Right lobe of liver (tissue), 6 donors: Measurements from ENCODE around the gene ELL. TPM values are rescaled to one million over a fixed set of nuclear protein-coding genes. Genes with fewer than 3 reads are reported as not detected.

Source experiments
- ATAC-seq, 4 donors: fragments of 200-7000 bp; cut with Tn5 transposase; one replicate each; pipeline ENCODE4 v1.9.1; 2020; ENCODE audit warnings: mild to moderate bottlenecking in 4 of 4, moderate library complexity in 4 of 4
- DNase-seq, 3 donors: peaks; one replicate each; pipeline ENCODE4 v3.0.0-alpha.2; 2020
- H3K27ac ChIP-seq, 3 donors: fragments of 200-600 bp; one replicate each; pipeline ENCODE4 v1.8.0; 2022
- H3K27me3 ChIP-seq, 2 donors: fragments of 200-600 bp; one replicate each; pipeline ENCODE4 v1.8.0; 2022
- H3K36me3 ChIP-seq, 4 donors: fragments of 200-600 bp; sonication (generic) in 1 of 4; one replicate each; pipeline versions ENCODE4 v1.5.1 to v1.8.0; 2017 to 2022; ENCODE audit warnings: control low read depth in 1 of 4
- H3K4me1 ChIP-seq, 4 donors: fragments of 200-600 bp; sonication (generic) in 1 of 4; one replicate each; pipeline versions ENCODE4 v1.5.1 to v1.8.0; 2017 to 2022; ENCODE audit warnings: control low read depth in 1 of 4
- H3K4me3 ChIP-seq, 3 donors: fragments of 200-600 bp; one replicate each; pipeline ENCODE4 v1.8.0; 2022
- H3K9me3 ChIP-seq, 4 donors: fragments of 200-600 bp; sonication (generic) in 1 of 4; one replicate each; pipeline versions ENCODE4 v1.5.1 to v1.8.0; 2017 to 2022; ENCODE audit warnings: control low read depth in 1 of 4
- CTCF ChIP-seq, 4 donors: fragments of 200-600 bp in 3 of 4; fragments of 450-650 bp in 1 of 4; IDR thresholded peaks; one replicate each; pipeline versions ENCODE4 v1.5.1 to v1.8.0; 2016 to 2022; ENCODE audit warnings: antibody characterized with exemption in 4 of 4, mild to moderate bottlenecking in 2 of 4
- POLR2A ChIP-seq: fragments of 450-650 bp; IDR thresholded peaks from one replicate; pipeline ENCODE4 v1.6.1; 2017; ENCODE audit warnings: antibody characterized with exemption, mild to moderate bottlenecking
- WGBS: methylation state at CpG from one replicate; pipeline ENCODE4 v1.1.6; 2018; ENCODE audit warnings: low coverage, low lambda C conversion rate; ENCODE audit not compliant: insufficient coverage; ENCODE audit errors: missing lambda C conversion rate; 5-methylcytosine and 5-hydroxymethylcytosine counted together
- intact Hi-C, 2 donors: fragments of 100-400 bp; cut with DNase I; formaldehyde crosslinking; loops; one replicate each; pipeline versions ENCODE4 v1.11.2 to v1.14.1; 2022
- total RNA-seq, 6 experiments: library from RNA; depleted of rRNA in 2 of 6; stranded (reverse); fragments of >200 nt in 2 of 6; fragmentation: NEBNext Ultra II Directional in 3 of 6; extraction: Animal tissue kit (Norgen Biotek cat#: 25700) in 3 of 6; gene quantifications; one replicate each; pipeline versions ENCODE4 v1.1.0 to v1.2.4, GENCODE V29; 2016 to 2023
- donor health status: DM: no; HTN: yes; CAD: no.
- donor health status: DM: no; HTN: no; CAD: no.
- donor health status: DM: no; HTN: no; CAD: no.
- donor health status: DM: no; HTN: yes; CAD: no.
- donor health status: DM: no; HTN: yes; CAD: no.

ELL gene
- total RNA-seq, 6 experiments from 2014 or later: 5.3 to 11.9 (median 8.6) TPM

- Histone ChIP-seq H3K4me3 (no peak overlapping the region), H3K27ac (peak overlapping the region in 2 of 3 donors; percentile 13 to 33)
- intact Hi-C loops: no loop called here
Measured at GRCh38 chr19:18392926-18393325, 128.9 kb downstream of the ELL start.

More at GRCh38 chr19:18392926-18393325, 128.9 kb downstream of the ELL start:
- ATAC-seq: no peak
- no peak for DNase-seq
- no peak for TF ChIP-seq POLR2A
- TF ChIP-seq CTCF (IDR thresholded peaks at IDR 0.05): no peak
- Histone ChIP-seq H3K4me1 (peaks cover 0 to 33% (median 9%) of the 10 kb centered on the region in 4 donors), H3K36me3 (no peaks in the 10 kb centered on the region), H3K9me3 (no peaks in the 10 kb centered on the region), H3K27me3 (no peaks in the 10 kb centered on the region)
- WGBS: 49% methylated on average over 5 of the region's 5 CpGs

Other genes starting within 250 kb of the ELL start
- gene IQCN, start 247.6 kb downstream of the ELL start, total RNA-seq: 1 to 10 TPM in 5 of 6 experiments, under 1 TPM in 1; 0.82 to 5.3 (median 2.5) TPM
- gene JUND, start 240.4 kb downstream of the ELL start, total RNA-seq: 100 to 1,000 TPM in 4 of 6 experiments, 10 to 100 TPM in 2; 29.3 to 188 (median 134) TPM
- gene LSM4, start 199.0 kb downstream of the ELL start, total RNA-seq: 100 to 1,000 TPM in 2 of 6 experiments, 10 to 100 TPM in 4; 37.6 to 139 (median 47.3) TPM
- 10 to 100 TPM; 33.0 to 55.5 (median 40.7) TPM for gene PGPEP1, start 181.5 kb downstream of the ELL start, total RNA-seq
- gene GDF15, start 135.9 kb downstream of the ELL start, total RNA-seq: 100 to 1,000 TPM in 2 of 6 experiments, 10 to 100 TPM in 2, 1 to 10 TPM in 1, under 1 TPM in 1; 0.88 to 160 (median 57.5) TPM
- gene LRRC25, start 124.4 kb downstream of the ELL start, total RNA-seq: 10 to 100 TPM in 1 of 6 experiments, 1 to 10 TPM in 5; 1.9 to 12.6 (median 3.2) TPM
- 10 to 100 TPM; 12.8 to 23.9 (median 15.9) TPM for gene SSBP4, start 102.7 kb downstream of the ELL start, total RNA-seq
- 1 to 10 TPM; 6.5 to 8.3 (median 7.8) TPM for gene ISYNA1, start 83.9 kb downstream of the ELL start, total RNA-seq
- 100 to 1,000 TPM in 3 of 6 experiments, 10 to 100 TPM in 3; 92.7 to 179 (median 118) TPM for gene FKBP8, start 21.5 kb upstream of the ELL start, total RNA-seq
- 10 to 100 TPM; 30.2 to 93.0 (median 36.1) TPM for gene KXD1, start 35.8 kb upstream of the ELL start, total RNA-seq
- gene UBA52, start 49.8 kb upstream of the ELL start, total RNA-seq: 100 to 1,000 TPM; 256 to 470 (median 406) TPM
- 10 to 100 TPM; 30.4 to 71.7 (median 45.6) TPM for gene REX1BD, start 66.7 kb upstream of the ELL start, total RNA-seq
- 1 to 10 TPM in 2 of 6 experiments, under 1 TPM in 1, not detected in 3; 0.27 to 2.9 (median 1.2) TPM for gene CRLF1, start 84.7 kb upstream of the ELL start, total RNA-seq
- under 1 TPM in 2 of 6 experiments, not detected in 4; 0.31 to 0.43 TPM for gene TMEM59L, start 90.8 kb upstream of the ELL start, total RNA-seq
- 1 to 10 TPM; 3.8 to 5.0 (median 4.7) TPM for gene KLHL26, start 115.0 kb upstream of the ELL start, total RNA-seq
- gene CRTC1, start 161.6 kb upstream of the ELL start, total RNA-seq: 1 to 10 TPM; 1.7 to 7.2 (median 4.9) TPM